ENCODE measurements around the gene MYBPC2.

GRCh38 chr19:50488389-50489194 lies 55.9 kb downstream of the MYBPC2 start:
- TF ChIP-seq POLR2AphosphoS5 (IDR thresholded peaks at IDR 0.05; ENCODE audit: low read depth, low read length) (no peak), REST (IDR thresholded peaks at IDR 0.05; ENCODE audit: insufficient read depth in 1 of 2, low read depth in 2 of 2, low read length in 2 of 2) (no peak), SIN3A (IDR thresholded peaks at IDR 0.05; ENCODE audit: borderline replicate concordance, insufficient read depth, low read length) (no peak), TAF1 (IDR thresholded peaks at IDR 0.05; ENCODE audit: borderline replicate concordance, insufficient read depth, low read length) (no peak)
